Measurements from ENCODE around the gene PRTG. TPM values are rescaled to one million over a fixed set of nuclear protein-coding genes. Genes with fewer than 3 reads are reported as not detected.

PRTG gene
- total and polyA plus RNA-seq, 4 donors, result 0.68 to 21.9 (median 7.2) TPM

- no peak overlapping the region for H3K9ac ChIP-seq (ENCODE audit: insufficient read depth in 1 of 2, low read length in 2 of 2)
- DNase-seq, result no peak
- H3K27me3 ChIP-seq (ENCODE audit: control insufficient read depth in 3 of 3, insufficient read depth in 3 of 3, low read length in 2 of 3), result no peaks in the 10 kb centered on the region
- no peaks in the 10 kb centered on the region for H3K4me1 ChIP-seq (ENCODE audit: control insufficient read depth in 5 of 5, insufficient read depth in 5 of 5, low read length in 5 of 5)
- H3K4me3 ChIP-seq, result no peak overlapping the region
- peaks cover 0 to 4% (median 0%) of the 10 kb centered on the region in 4 donors for H3K9me3 ChIP-seq (ENCODE audit: control insufficient read depth in 4 of 4, insufficient read depth in 3 of 4, low read length in 3 of 4)
- no peak overlapping the region for H3K27ac ChIP-seq (ENCODE audit: low read depth in 1 of 2, low read length in 1 of 2)
- no peak for TF ChIP-seq CTCF (IDR thresholded peaks at IDR 0.05; ENCODE audit: control extremely low read depth, extremely low read depth)
- no peaks in the 10 kb centered on the region for H3K36me3 ChIP-seq (ENCODE audit: control insufficient read depth in 4 of 4, insufficient read depth in 4 of 4, low read length in 4 of 4)
- no peak for ATAC-seq (ENCODE audit: insufficient read depth, low FRiP score)
- WGBS, 2 donors, result 94% methylated on average over 2 of the region's 2 CpGs
These were observed 178.4 kb downstream of the PRTG start for GRCh38 chr15:55564347-55565145.

- 83 to 86% methylated on average over 3 of the region's 3 CpGs for WGBS, 2 donors
- no peak for ATAC-seq (ENCODE audit: insufficient read depth, low FRiP score)
These were observed 180.4 kb downstream of the PRTG start for GRCh38 chr15:55562601-55563000.

More at GRCh38 chr15:55562601-55563000, 180.4 kb downstream of the PRTG start:
- Histone ChIP-seq H3K27me3 (ENCODE audit: control insufficient read depth in 3 of 3, insufficient read depth in 3 of 3, low read length in 2 of 3) (no peaks in the 10 kb centered on the region), H3K9ac (ENCODE audit: insufficient read depth in 1 of 2, low read length in 2 of 2) (no peak overlapping the region), H3K27ac (ENCODE audit: low read depth in 1 of 2, low read length in 1 of 2) (no peak overlapping the region), H3K36me3 (ENCODE audit: control insufficient read depth in 4 of 4, insufficient read depth in 4 of 4, low read length in 4 of 4) (no peaks in the 10 kb centered on the region), H3K4me3 (no peak overlapping the region), H3K9me3 (ENCODE audit: control insufficient read depth in 4 of 4, insufficient read depth in 3 of 4, low read length in 3 of 4) (peaks cover 0 to 4% (median 0%) of the 10 kb centered on the region in 4 donors), H3K4me1 (ENCODE audit: control insufficient read depth in 5 of 5, insufficient read depth in 5 of 5, low read length in 5 of 5) (no peaks in the 10 kb centered on the region)
- DNase-seq, result no peak
- no peak for TF ChIP-seq CTCF (IDR thresholded peaks at IDR 0.05; ENCODE audit: control extremely low read depth, extremely low read depth)

Small RNA genes within 50 kb of the gene (small RNA-seq; reads per million reads assigned to genes)
- gene AC009997.1 (ENCODE audit: low replicate concordance), result not detected

Other genes starting within 250 kb of the PRTG start
- 1 to 10 TPM; 9.1 to 9.9 TPM for gene DNAAF4, start 234.9 kb downstream of the PRTG start, total RNA-seq
- 1 to 10 TPM; 5.8 to 9.8 TPM for gene DNAAF4, start 234.9 kb downstream of the PRTG start, polyA plus RNA-seq
- gene PYGO1, start 154.8 kb downstream of the PRTG start, total RNA-seq, result 10 to 100 TPM in 1 of 2 donors, 1 to 10 TPM in 1; 7.9 to 17.9 TPM
- gene PYGO1, start 154.8 kb downstream of the PRTG start, polyA plus RNA-seq, result 1 to 10 TPM; 1.3 to 1.6 TPM

All from lung (tissue), 13 donors.